ENCODE measurements around the gene PDZRN3.

- TF ChIP-seq CTCF (IDR thresholded peaks at IDR 0.05) = no peak
- TF ChIP-seq POLR2AphosphoS5 (IDR thresholded peaks at IDR 0.05; ENCODE audit: insufficient read depth in 1 of 2, low read depth in 1 of 2) = no peak
- TF ChIP-seq POLR2A (IDR thresholded peaks at IDR 0.05) = no peak
Observed at GRCh38 chr3:73604451-73604850, 20.3 kb downstream of the PDZRN3 start.
